Retinal pigment epithelial cell (primary cell): ENCODE results near the gene CEACAM4.

Source experiments
- DNase-seq: peaks from one replicate; pipeline ENCODE4 v3.0.0-alpha.2; 2010; ENCODE audit warnings: low read depth
- H3K4me3 ChIP-seq: 2 replicates; pipeline ENCODE4 v1.5.1; 2011; ENCODE audit warnings: mild to moderate bottlenecking, low read length, control low read depth, moderate library complexity
- TF ChIP-seq, protein P1 (sequence below): conservative IDR thresholded peaks from 2 replicates; pipeline ENCODE4 v1.5.1; 2011; ENCODE audit warnings: low read depth, low read length, control low read depth, inconsistent platforms

The CEACAM4 gene

GRCh38 chr19:41626278-41626677, 596 bp downstream of the CEACAM4 start:
- TF ChIP-seq, protein P1, sequence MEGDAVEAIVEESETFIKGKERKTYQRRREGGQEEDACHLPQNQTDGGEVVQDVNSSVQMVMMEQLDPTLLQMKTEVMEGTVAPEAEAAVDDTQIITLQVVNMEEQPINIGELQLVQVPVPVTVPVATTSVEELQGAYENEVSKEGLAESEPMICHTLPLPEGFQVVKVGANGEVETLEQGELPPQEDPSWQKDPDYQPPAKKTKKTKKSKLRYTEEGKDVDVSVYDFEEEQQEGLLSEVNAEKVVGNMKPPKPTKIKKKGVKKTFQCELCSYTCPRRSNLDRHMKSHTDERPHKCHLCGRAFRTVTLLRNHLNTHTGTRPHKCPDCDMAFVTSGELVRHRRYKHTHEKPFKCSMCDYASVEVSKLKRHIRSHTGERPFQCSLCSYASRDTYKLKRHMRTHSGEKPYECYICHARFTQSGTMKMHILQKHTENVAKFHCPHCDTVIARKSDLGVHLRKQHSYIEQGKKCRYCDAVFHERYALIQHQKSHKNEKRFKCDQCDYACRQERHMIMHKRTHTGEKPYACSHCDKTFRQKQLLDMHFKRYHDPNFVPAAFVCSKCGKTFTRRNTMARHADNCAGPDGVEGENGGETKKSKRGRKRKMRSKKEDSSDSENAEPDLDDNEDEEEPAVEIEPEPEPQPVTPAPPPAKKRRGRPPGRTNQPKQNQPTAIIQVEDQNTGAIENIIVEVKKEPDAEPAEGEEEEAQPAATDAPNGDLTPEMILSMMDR, result no peak
- DNase-seq, result no peak
- H3K4me3 ChIP-seq, result no peak overlapping the region

GRCh38 chr19:41624937-41625336, 1.9 kb downstream of the CEACAM4 start:
- no peak for DNase-seq
- TF ChIP-seq, protein P1, result no peak
- H3K4me3 ChIP-seq, result no peak overlapping the region

DNA sequence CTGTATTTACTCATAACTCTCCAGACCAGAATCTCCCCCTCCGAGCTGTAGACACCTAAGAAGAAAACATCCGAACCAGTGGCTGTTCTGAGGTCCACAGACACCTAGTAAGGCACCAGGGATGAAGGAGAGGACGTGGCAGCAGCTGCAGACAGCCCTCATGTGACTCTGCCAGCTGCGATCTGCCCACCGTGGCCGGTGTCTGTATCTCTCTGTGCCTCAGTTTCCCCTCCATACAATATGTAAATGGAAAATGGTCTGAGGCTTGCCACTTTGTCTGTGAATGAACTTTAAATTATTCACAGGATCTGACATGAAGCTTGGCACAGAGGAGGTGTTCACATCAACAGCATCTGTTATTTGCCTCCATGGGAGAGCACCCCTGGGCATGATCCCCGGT, 2.4 kb downstream of the CEACAM4 start:
- no peak for DNase-seq
- no peak overlapping the region for H3K4me3 ChIP-seq
- TF ChIP-seq, protein P1, result no peak

GRCh38 chr19:41623360-41623759, 3.5 kb downstream of the CEACAM4 start:
- TF ChIP-seq, protein P1, result no peak
- no peak for DNase-seq
- no peak overlapping the region for H3K4me3 ChIP-seq

- H3K4me3 ChIP-seq, result no peak overlapping the region
- TF ChIP-seq, protein P1, result no peak
- no peak for DNase-seq
These were observed 5.2 kb downstream of the CEACAM4 start for GRCh38 chr19:41621654-41622053.

GRCh38 chr19:41621226-41621625, 5.6 kb downstream of the CEACAM4 start:
- TF ChIP-seq, protein P1, result no peak
- no peak overlapping the region for H3K4me3 ChIP-seq
- DNase-seq, result no peak

- TF ChIP-seq, protein P1, result no peak
- H3K4me3 ChIP-seq, result no peak overlapping the region
- DNase-seq, result no peak
These were observed 6.7 kb downstream of the CEACAM4 start for GRCh38 chr19:41620171-41620570.
